SJCRH30 (cell line): ENCODE data around the gene SF1. TPM values are rescaled to one million over a fixed set of nuclear protein-coding genes. Genes with fewer than 3 reads are reported as not detected.

Source experiments
- DNase-seq, 2 experiments: peaks; one replicate each; pipeline ENCODE4 v3.0.0-alpha.2; 2015 to 2020
- H3K27ac ChIP-seq: fragments of 250-450 bp; sonication (Bioruptor Pico); 2 replicates; pipeline ENCODE4 v1.5.1; 2020; ENCODE audit warnings: mild to moderate bottlenecking, moderate library complexity
- H3K27me3 ChIP-seq: fragments of 250-450 bp; sonication (Bioruptor Pico); 2 replicates; pipeline ENCODE4 v1.5.1; 2020; ENCODE audit warnings: mild to moderate bottlenecking, moderate library complexity
- H3K36me3 ChIP-seq: fragments of 250-450 bp; sonication (Bioruptor Pico); 2 replicates; pipeline ENCODE4 v1.5.1; 2020; ENCODE audit warnings: mild to moderate bottlenecking, moderate library complexity
- H3K4me1 ChIP-seq: fragments of 250-450 bp; sonication (Bioruptor Pico); 2 replicates; pipeline ENCODE4 v1.5.1; 2020; ENCODE audit warnings: mild to moderate bottlenecking, moderate library complexity
- H3K4me3 ChIP-seq: fragments of 250-450 bp; sonication (Bioruptor Pico); 2 replicates; pipeline ENCODE4 v1.5.1; 2020; ENCODE audit warnings: mild to moderate bottlenecking, moderate library complexity
- H3K9me3 ChIP-seq: fragments of 250-450 bp; sonication (Bioruptor Pico); replicated peaks from 2 replicates; pipeline ENCODE4 v1.5.1; 2020; ENCODE audit warnings: mild to moderate bottlenecking, moderate library complexity
- total RNA-seq: library from RNA; depleted of rRNA; stranded (reverse); fragments of >200 nt; shearing (Covaris generic); gene quantifications from 2 replicates; pipeline ENCODE4 v1.2.3, GENCODE V29; 2014

SF1 gene
- total RNA-seq, 1 experiment from 2014 or later = 117 TPM

DNA sequence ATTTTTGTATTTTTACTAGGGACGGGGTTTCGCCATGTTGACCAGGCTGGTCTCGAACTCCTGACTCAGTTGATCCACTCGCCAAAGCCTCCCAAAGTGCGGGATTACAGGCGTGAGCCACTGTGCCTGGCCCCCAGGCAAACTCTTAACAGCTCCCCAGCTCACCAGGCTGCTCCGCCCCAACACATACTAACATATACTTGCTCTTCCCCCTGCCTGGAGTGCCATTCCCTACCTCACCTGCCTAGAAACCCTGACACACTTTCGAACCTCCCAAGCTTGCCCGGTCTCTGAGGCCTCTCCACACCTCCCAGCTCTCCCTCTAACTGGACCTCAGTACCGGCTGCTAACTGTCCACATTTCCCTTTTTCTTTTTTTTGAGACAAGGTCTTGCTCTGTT lies 16.2 kb upstream of the SF1 start:
- H3K27ac ChIP-seq = no peak overlapping the region

GRCh38 chr11:64793271-64794160 lies 15.2 kb upstream of the SF1 start:
- Histone ChIP-seq H3K4me3 (no peak overlapping the region), H3K9me3 (no peaks in the 10 kb centered on the region), H3K27me3 (no peaks in the 10 kb centered on the region), H3K4me1 (no peaks in the 10 kb centered on the region; the same call in 1 of the 2 replicates), H3K36me3 (no peaks in the 10 kb centered on the region), H3K27ac (no peak overlapping the region)
- no peak for DNase-seq

More for the DNA sequence above, 16.2 kb upstream of the SF1 start:
- Histone ChIP-seq H3K9me3 (no peaks in the 10 kb centered on the region), H3K27me3 (no peaks in the 10 kb centered on the region), H3K4me3 (no peak overlapping the region), H3K36me3 (no peaks in the 10 kb centered on the region), H3K4me1 (no peaks in the 10 kb centered on the region; the same call in 1 of the 2 replicates)
- DNase-seq = no peak

DNA sequence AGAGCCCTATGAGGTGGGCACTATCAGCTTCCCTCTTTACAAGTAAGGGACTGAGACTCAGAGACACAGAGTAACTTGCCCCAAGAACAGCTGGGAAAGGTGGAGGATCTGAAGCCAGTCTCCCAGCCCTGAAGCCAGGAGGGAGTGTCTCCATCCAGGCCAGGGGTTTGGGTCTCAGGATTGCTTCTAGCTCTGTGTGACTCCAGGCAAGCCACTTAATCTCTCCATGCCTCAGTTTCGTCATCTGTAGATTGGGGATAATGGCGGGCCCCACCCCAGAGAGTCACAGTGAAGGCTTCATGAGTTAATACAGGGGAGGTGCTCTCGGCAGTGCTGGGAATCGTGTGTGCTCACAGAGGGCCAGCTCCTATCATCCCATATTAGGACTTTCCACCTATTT lies 14.1 kb upstream of the SF1 start:
- no peak overlapping the region for H3K4me3 ChIP-seq
- no peaks in the 10 kb centered on the region; the same call in 1 of the 2 replicates for H3K4me1 ChIP-seq
- H3K36me3 ChIP-seq = no peaks in the 10 kb centered on the region
- H3K9me3 ChIP-seq = no peaks in the 10 kb centered on the region
- no peak for DNase-seq
- H3K27ac ChIP-seq = no peak overlapping the region
- H3K27me3 ChIP-seq = no peaks in the 10 kb centered on the region

DNA sequence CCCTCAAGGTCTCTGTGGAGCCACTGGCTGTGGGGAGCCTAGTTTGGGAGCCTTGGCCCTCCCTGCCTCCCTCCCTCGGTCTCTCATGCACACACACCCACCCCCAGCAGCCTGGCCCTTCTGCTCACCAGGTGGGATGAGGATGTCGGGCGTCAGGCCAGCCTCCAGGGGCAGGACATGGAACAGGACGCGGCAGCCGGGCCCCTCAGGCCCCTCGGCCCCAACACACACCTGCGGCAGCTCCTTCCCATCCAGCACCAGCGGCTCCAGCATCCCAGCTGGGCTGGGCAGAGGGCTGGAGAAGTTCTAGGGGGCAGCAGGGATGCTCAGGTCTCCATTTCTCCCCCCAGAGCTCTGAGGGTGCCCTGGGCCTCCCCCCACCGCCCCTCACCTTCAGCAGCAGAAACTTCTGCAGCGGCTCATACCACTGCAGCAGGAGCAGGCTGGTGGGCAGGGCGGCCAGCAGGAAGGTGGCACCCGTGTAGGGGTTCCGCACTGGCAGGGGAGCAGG lies 13.5 kb upstream of the SF1 start:
- no peak overlapping the region for H3K4me3 ChIP-seq
- H3K27me3 ChIP-seq = no peaks in the 10 kb centered on the region
- no peaks in the 10 kb centered on the region for H3K4me1 ChIP-seq
- H3K36me3 ChIP-seq = no peaks in the 10 kb centered on the region
- H3K9me3 ChIP-seq = no peaks in the 10 kb centered on the region
- no peak for DNase-seq
- no peak overlapping the region for H3K27ac ChIP-seq

DNA sequence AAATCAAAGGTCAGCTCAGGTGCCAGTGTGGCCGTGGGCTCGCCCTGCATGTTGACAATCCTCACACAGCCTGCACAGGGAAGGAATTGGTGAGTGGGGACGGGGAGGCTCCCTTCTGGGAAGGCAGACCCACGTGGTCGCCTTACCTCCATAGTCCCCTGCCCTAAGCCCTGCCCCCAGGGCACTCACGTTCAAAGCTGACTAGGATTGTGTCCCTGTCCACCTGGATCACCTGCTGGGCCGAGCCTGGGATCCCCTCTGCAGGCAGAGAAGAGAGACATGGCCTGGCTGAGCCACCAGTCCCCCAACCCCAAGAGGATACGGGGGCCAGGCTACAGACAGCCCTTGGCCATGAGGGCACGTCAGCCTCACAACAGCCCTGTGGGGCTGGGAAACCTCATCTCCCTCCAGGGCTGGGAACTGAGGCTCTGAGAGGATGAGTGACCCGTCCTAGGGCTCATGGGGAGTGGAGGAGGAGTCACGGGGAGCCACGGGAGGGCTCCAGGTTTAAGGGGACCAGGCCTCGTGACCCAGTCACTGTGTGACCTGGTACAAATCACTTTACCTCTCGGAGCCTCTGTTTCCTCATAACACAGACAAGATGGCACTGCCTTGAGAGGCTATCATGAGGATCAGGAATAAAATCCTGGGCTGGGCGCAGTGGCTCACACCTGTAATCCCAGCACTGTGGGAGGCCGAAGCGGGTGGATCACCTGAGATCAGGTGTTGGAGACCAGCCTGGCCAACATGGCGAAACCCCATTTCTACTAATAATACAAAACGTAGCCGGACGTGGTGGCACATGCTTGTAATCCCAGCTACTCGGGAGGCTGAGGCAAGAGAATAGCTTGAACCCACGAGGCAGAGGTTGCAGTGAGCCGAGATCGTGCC lies 12.1 kb upstream of the SF1 start:
- H3K27ac ChIP-seq = no peak overlapping the region
- H3K4me1 ChIP-seq = no peaks in the 10 kb centered on the region
- no peak for DNase-seq
- no peaks in the 10 kb centered on the region for H3K36me3 ChIP-seq
- H3K27me3 ChIP-seq = no peaks in the 10 kb centered on the region
- no peaks in the 10 kb centered on the region for H3K9me3 ChIP-seq
- no peak overlapping the region for H3K4me3 ChIP-seq

DNA sequence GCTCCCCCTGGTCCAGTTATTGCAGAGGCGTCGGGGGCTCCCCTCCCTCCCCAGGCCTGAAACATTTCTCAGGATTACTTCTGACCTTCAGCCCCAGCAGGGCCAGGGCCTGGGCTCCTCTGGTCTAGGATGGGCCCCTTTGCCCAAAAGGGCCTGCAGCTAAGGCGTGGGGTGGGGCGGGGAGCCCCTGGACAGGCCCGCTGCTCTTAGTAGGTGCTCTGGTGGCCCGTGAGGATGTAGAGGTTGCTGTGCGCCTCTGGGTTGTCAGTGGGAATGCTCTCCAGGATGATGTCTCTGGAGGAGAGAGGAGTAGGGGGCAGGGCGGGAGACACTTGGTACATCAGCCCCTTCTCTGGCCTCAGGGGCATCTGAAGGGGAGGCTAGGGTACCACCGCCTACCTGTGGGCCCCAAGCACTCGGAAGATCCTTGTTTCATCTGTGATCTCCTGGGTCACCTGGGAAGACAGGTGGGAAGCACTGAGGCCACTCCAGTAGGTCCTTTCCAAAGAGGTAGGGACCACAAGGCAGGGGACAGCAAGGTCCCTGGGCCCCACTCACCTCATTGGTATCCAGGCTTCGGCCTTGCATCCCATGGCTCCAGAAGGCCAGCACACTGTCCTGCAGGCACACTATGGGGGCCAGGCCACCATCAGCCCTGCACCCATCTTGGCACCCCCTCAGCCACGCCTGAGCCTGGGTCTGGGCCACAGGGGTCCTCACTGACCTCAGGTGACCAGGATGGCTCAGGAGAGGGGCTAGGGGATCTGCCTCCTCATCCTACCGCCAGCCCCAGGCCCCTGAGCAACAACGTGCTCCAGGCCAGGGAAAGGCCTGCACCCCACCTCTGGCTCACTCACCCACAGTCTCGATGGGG lies 11.2 kb upstream of the SF1 start:
- DNase-seq = no peak
- Histone ChIP-seq H3K27ac (no peak overlapping the region), H3K9me3 (no peaks in the 10 kb centered on the region), H3K4me1 (no peaks in the 10 kb centered on the region), H3K4me3 (no peak overlapping the region), H3K36me3 (no peaks in the 10 kb centered on the region), H3K27me3 (no peaks in the 10 kb centered on the region)

DNA sequence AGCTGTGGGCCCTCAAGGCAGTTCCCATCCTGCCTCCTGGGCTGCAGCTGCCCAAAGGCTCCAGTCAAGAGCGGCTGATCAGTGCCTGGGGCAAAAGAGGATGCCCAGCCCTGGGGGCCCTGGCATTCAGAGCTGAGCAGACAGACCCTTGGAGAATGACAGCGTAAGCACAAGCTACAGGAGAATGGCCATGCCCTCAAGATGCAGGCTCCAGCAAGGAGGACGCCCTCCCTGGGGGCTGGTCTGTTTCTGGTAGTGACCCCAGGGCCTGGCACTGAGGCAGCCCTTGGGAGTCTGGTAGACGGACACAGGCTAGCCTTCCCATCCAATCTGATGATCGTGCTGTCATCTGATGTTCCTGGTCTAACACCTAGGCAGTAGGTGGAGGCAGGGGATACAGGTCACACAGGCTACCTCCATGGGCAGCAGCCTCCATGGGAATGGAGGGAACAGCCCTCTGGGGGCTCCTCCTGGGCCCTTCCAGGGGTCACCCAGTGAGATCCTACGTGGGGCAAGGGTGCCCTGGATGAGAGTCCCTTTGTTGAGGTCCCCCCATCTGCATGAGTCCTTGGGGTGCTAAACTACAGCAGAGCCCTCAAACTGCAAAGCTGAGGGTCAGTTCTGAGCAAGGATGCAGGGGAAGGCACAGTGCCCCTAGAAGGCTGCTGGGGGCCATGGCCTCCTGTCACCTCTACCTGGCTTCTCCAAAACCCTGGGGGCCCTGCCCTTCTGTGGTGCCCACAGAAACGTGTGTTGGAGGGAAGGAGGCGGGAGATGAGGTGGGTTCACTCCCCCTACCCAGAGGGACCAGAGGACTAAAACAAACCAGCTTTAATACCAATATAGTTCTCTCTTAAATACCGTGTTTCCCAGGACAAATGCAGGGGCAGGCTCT lies 10.2 kb upstream of the SF1 start:
- H3K4me3 ChIP-seq = no peak overlapping the region
- H3K4me1 ChIP-seq = no peaks in the 10 kb centered on the region
- H3K27ac ChIP-seq = no peak overlapping the region
- no peak for DNase-seq
- H3K27me3 ChIP-seq = no peaks in the 10 kb centered on the region
- no peaks in the 10 kb centered on the region for H3K36me3 ChIP-seq
- no peaks in the 10 kb centered on the region for H3K9me3 ChIP-seq

- Histone ChIP-seq H3K4me1 (no peaks in the 10 kb centered on the region), H3K27me3 (no peaks in the 10 kb centered on the region), H3K9me3 (no peaks in the 10 kb centered on the region), H3K4me3 (no peak overlapping the region), H3K36me3 (no peaks in the 10 kb centered on the region), H3K27ac (no peak overlapping the region)
- peak; percentile 57 to 63 for DNase-seq
These were observed 9.4 kb upstream of the SF1 start for GRCh38 chr11:64787526-64788320.

DNA sequence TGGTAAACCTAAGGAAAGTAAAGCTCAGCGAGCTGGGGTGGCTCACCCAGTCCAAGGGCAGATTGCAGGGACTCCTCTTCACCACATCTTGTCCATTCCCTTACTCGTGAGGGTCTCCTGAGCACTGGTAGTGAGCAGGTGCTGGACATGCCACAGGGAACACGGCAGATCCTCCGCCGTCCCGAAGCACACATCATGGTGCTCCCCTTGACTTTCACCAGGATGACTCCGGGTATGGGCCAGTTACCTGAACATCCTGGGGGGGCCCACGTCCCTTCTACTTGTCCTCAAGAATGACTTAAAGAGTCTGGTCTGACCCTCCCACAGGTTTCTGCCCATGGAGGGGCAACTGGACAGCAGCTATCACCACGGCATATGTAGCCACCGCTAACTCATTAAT lies 8.0 kb upstream of the SF1 start:
- no peak for DNase-seq
- Histone ChIP-seq H3K4me1 (no peaks in the 10 kb centered on the region), H3K4me3 (no peak overlapping the region), H3K36me3 (no peaks in the 10 kb centered on the region), H3K9me3 (no peaks in the 10 kb centered on the region), H3K27ac (no peak overlapping the region), H3K27me3 (no peaks in the 10 kb centered on the region)

DNA sequence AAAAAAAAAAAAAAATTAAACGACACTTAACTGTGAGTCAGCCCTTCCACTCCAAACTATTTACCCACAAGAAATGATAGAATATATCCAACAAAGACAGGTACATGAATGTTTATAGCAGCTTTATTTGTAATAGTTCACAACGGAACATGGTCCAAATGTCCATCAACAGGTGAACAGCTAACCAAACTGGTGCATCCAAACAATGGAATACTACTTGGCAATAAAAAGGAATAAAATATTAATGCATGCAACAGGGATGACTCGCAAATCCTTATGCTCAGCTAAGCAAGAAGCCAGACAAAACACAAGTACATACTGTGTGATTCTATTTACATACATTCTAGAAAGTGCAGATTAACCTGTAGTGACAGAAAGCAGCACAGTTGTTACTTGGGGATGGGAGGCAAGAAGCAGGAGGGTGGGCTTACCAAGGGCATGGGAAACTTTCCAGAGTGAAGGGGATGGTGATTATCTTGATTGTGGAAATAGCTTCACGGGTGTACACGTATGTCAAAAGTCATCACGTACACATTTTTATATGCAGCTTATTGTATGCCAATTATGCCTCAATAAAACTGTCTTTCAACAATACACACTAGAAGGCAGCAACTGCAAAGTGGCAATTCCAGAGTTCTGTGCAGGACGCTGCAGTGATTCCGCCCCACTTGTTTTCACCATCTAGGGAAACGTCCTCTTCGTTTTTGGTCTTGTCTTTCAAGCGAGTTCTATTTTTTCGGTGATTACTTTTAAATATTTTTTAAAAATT lies 6.7 kb upstream of the SF1 start:
- no peaks in the 10 kb centered on the region for H3K36me3 ChIP-seq
- H3K27ac ChIP-seq = no peak overlapping the region
- no peak overlapping the region for H3K4me3 ChIP-seq
- no peaks in the 10 kb centered on the region for H3K9me3 ChIP-seq
- no peak for DNase-seq
- no peaks in the 10 kb centered on the region for H3K4me1 ChIP-seq
- H3K27me3 ChIP-seq = no peaks in the 10 kb centered on the region

DNA sequence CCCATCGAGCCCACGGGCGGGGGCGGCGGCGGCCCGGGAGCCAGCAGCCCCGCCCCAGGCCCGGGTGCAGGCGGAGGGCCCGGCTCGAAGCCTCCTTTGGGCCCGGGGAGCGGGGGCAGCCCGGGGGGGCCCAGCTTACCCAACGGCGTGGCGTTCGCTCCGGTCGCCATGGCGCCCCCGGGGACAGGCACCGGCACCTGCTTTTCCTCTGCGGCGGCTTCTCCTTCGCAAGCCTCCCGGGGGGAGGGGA lies 194 bp downstream of the SF1 start:
- H3K27ac ChIP-seq = peak overlapping the region; percentile 85
- H3K4me1 ChIP-seq = peaks cover 9% of the 10 kb centered on the region; the same call in 1 of the 2 replicates
- H3K36me3 ChIP-seq = peaks cover 44% of the 10 kb centered on the region
- H3K4me3 ChIP-seq = peak overlapping the region; percentile 100
- no peak for DNase-seq
- no peaks in the 10 kb centered on the region for H3K9me3 ChIP-seq
- no peaks in the 10 kb centered on the region for H3K27me3 ChIP-seq

GRCh38 chr11:64777449-64778222 lies 706 bp downstream of the SF1 start:
- peaks cover 9% of the 10 kb centered on the region; the same call in 1 of the 2 replicates for H3K4me1 ChIP-seq
- peak; percentile 68 to 86 for DNase-seq
- peak overlapping the region; percentile 85; the same call in 1 of the 2 replicates for H3K27ac ChIP-seq
- no peaks in the 10 kb centered on the region for H3K9me3 ChIP-seq
- peaks cover 49% of the 10 kb centered on the region for H3K36me3 ChIP-seq
- peak overlapping the region; percentile 100 for H3K4me3 ChIP-seq
- H3K27me3 ChIP-seq = no peaks in the 10 kb centered on the region
